Neuronal stem cell (in vitro differentiated cells): ENCODE data around the gene CTRB1.

Experiments
- DNase-seq: peaks from one replicate; pipeline ENCODE4 v3.0.0-alpha.2; 2013; ENCODE audit warnings: low spot score
- H2AFZ ChIP-seq: one replicate; pipeline ENCODE4 v1.6.1; 2013; ENCODE audit warnings: mild to moderate bottlenecking, low read length, inconsistent platforms
- H2AK5ac ChIP-seq: 2 replicates; pipeline ENCODE4 v1.6.1; 2013; ENCODE audit warnings: low read depth, mild to moderate bottlenecking, inconsistent platforms, low read length, moderate library complexity, mixed read lengths
- H2BK120ac ChIP-seq: 2 replicates; pipeline ENCODE4 v1.6.1; 2013; ENCODE audit warnings: low read depth, mild to moderate bottlenecking, inconsistent platforms, low read length, moderate library complexity, mixed read lengths
- H2BK12ac ChIP-seq: one replicate; pipeline ENCODE4 v1.6.1; 2013; ENCODE audit warnings: low read length, inconsistent platforms
- H2BK15ac ChIP-seq: 2 replicates; pipeline ENCODE4 v1.6.1; 2013; ENCODE audit warnings: mild to moderate bottlenecking, low read length, inconsistent platforms, mixed read lengths
- H2BK5ac ChIP-seq: one replicate; pipeline ENCODE4 v1.6.1; 2013; ENCODE audit warnings: inconsistent platforms, mild to moderate bottlenecking, low read length, moderate library complexity
- H3K14ac ChIP-seq: one replicate; pipeline ENCODE4 v1.6.1; 2013; ENCODE audit warnings: low read length, inconsistent platforms
- H3K18ac ChIP-seq: 2 replicates; pipeline ENCODE4 v1.6.1; 2013; ENCODE audit warnings: low read length, inconsistent platforms
- H3K23ac ChIP-seq: 2 replicates; pipeline ENCODE4 v1.6.1; 2013; ENCODE audit warnings: low read depth, mild to moderate bottlenecking, mixed read lengths, low read length, inconsistent platforms; ENCODE audit not compliant: poor library complexity
- H3K27ac ChIP-seq: replicated peaks from 3 replicates; pipeline ENCODE4 v1.5.1; 2013; ENCODE audit warnings: low read length, inconsistent platforms
- H3K27me3 ChIP-seq, 3 experiments: 2 replicates each; pipeline ENCODE4 v1.6.1; 2013; ENCODE audit warnings: low read length in 3 of 3, mild to moderate bottlenecking in 2 of 3, inconsistent platforms in 1 of 3, low read depth in 1 of 3, mixed read lengths in 1 of 3, moderate library complexity in 1 of 3; ENCODE audit not compliant: control insufficient read depth in 3 of 3, insufficient read depth in 3 of 3
- H3K36me3 ChIP-seq, 2 donors: replicated peaks in 1 of 2; 2 replicates each; pipeline ENCODE4 v1.6.1; 2013; ENCODE audit warnings: low read length in 2 of 2; ENCODE audit not compliant: control insufficient read depth in 2 of 2, insufficient read depth in 2 of 2
- H3K4ac ChIP-seq: 2 replicates; pipeline ENCODE4 v1.6.1; 2013; ENCODE audit warnings: inconsistent platforms, mild to moderate bottlenecking, low read length, moderate library complexity
- H3K4me1 ChIP-seq, 2 donors: 1 replicate in 1 of 2; 2 replicates in 1 of 2; pipeline ENCODE4 v1.6.1; 2013; ENCODE audit warnings: low read length in 2 of 2, low read depth in 1 of 2; ENCODE audit not compliant: control insufficient read depth in 2 of 2, insufficient read depth in 1 of 2
- H3K4me2 ChIP-seq: one replicate; pipeline ENCODE4 v1.6.1; 2013; ENCODE audit warnings: mild to moderate bottlenecking, low read length, inconsistent platforms; ENCODE audit not compliant: insufficient read depth, poor library complexity, severe bottlenecking
- H3K4me3 ChIP-seq, 2 donors: 2 replicates each; pipeline ENCODE4 v1.5.1; 2013; ENCODE audit warnings: low read length in 2 of 2, mild to moderate bottlenecking in 2 of 2, inconsistent platforms in 1 of 2, moderate library complexity in 1 of 2
- H3K79me1 ChIP-seq: one replicate; pipeline ENCODE4 v1.6.1; 2013; ENCODE audit warnings: low read depth, mild to moderate bottlenecking, inconsistent platforms, low read length, moderate library complexity
- H3K9ac ChIP-seq: one replicate; pipeline ENCODE4 v1.6.1; 2013; ENCODE audit warnings: mild to moderate bottlenecking, low read depth, low read length, inconsistent platforms; ENCODE audit not compliant: poor library complexity
- H3K9me3 ChIP-seq, 2 donors: replicated peaks in 1 of 2; 2 replicates each; pipeline versions ENCODE3 to v1.6.1; 2013; ENCODE audit warnings: low read length in 2 of 2, mild to moderate bottlenecking in 2 of 2, inconsistent platforms in 1 of 2, low read depth in 1 of 2, mixed read lengths in 1 of 2, moderate library complexity in 1 of 2; ENCODE audit not compliant: control insufficient read depth in 2 of 2, insufficient read depth in 1 of 2
- H4K8ac ChIP-seq: one replicate; pipeline ENCODE4 v1.6.1; 2013; ENCODE audit warnings: low read depth, mild to moderate bottlenecking, inconsistent platforms, low read length, moderate library complexity
- H4K91ac ChIP-seq: one replicate; pipeline ENCODE4 v1.6.1; 2013; ENCODE audit warnings: low read length, low read depth, mild to moderate bottlenecking, inconsistent platforms; ENCODE audit not compliant: poor library complexity
- WGBS, 2 donors: extraction: QIAGEN DNeasy Blood & Tissue Kit; methylation state at CpG; one replicate each; pipeline ENCODE4 v1.1.7; 2013; ENCODE audit warnings: missing lambda C conversion rate in 2 of 2, mixed read lengths in 1 of 2; ENCODE audit not compliant: insufficient read length in 2 of 2, insufficient replicate concordance in 1 of 2; ENCODE audit errors: extremely low coverage in 2 of 2; 5-methylcytosine and 5-hydroxymethylcytosine counted together

Gene CTRB1

GRCh38 chr16:75234856-75235696 is 16.3 kb downstream of the CTRB1 start:
- no peak overlapping the region for H3K4me2 ChIP-seq
- H2BK5ac ChIP-seq: peak overlapping the region; percentile 53
- H2BK12ac ChIP-seq: no peak overlapping the region
- no peak overlapping the region for H3K18ac ChIP-seq
- H3K79me1 ChIP-seq: peaks cover 42% of the 10 kb centered on the region
- no peak for DNase-seq
- no peak overlapping the region for H4K8ac ChIP-seq
- H4K91ac ChIP-seq: no peak overlapping the region
- H3K4ac ChIP-seq: no peak overlapping the region
- H2BK120ac ChIP-seq: no peak overlapping the region
- H2BK15ac ChIP-seq: peak overlapping the region; percentile 37
- H3K23ac ChIP-seq: no peak overlapping the region
- peaks cover 0 to 2% (median 0%) of the 10 kb centered on the region in 3 experiments for H3K27me3 ChIP-seq
- no peak overlapping the region for H2AK5ac ChIP-seq
- no CpG with 5 or more reads among the region's 48 CpGs for WGBS, 2 donors
- no peak overlapping the region for H2AFZ ChIP-seq
- H3K4me1 ChIP-seq: peaks cover 11 to 20% of the 10 kb centered on the region in 2 donors
- peak overlapping the region; percentile 60 for H3K9ac ChIP-seq
- peak overlapping the region; percentile 56 for H3K14ac ChIP-seq
- no peak overlapping the region for H3K4me3 ChIP-seq
- H3K36me3 ChIP-seq: peaks cover 46 to 94% of the 10 kb centered on the region in 2 donors
- H3K27ac ChIP-seq: no peak overlapping the region
- H3K9me3 ChIP-seq: no peaks in the 10 kb centered on the region

DNA sequence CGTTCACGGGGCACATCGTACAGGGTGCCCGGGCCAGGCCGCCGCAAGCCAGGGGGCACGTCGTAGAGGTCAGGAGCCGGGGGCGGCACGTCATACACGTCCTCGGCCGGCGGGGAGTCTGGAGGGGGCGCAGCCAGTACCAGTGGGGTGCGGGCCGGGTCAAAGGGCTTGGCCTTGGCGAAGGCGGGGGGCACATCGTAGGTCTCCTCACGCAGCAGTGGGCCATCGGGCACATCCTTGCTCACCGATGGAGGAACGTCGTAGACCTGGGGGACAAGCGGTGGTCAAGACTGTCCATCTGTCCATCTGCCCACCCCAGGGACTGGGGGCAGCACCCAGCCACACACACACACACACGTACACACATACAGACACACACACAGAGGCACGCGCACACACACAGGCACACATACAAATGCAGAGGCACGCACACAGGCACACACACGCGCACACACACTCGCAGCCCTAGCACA is 17.0 kb downstream of the CTRB1 start:
- Histone ChIP-seq H3K9ac (no peak overlapping the region), H2BK12ac (no peak overlapping the region), H3K79me1 (peaks cover 43% of the 10 kb centered on the region), H3K4me3 (no peak overlapping the region), H3K27ac (no peak overlapping the region), H2AK5ac (no peak overlapping the region), H4K91ac (no peak overlapping the region), H3K4me1 (peaks cover 11 to 20% of the 10 kb centered on the region in 2 donors), H3K27me3 (peaks cover 0 to 2% (median 0%) of the 10 kb centered on the region in 3 experiments), H2BK120ac (no peak overlapping the region), H3K4ac (no peak overlapping the region), H3K23ac (peak overlapping the region; percentile 25), H2AFZ (no peak overlapping the region), H3K18ac (no peak overlapping the region), H3K14ac (no peak overlapping the region), H3K4me2 (no peak overlapping the region), H2BK5ac (no peak overlapping the region), H4K8ac (no peak overlapping the region), H3K9me3 (no peaks in the 10 kb centered on the region), H2BK15ac (no peak overlapping the region), H3K36me3 (peaks cover 42 to 94% of the 10 kb centered on the region in 2 donors)
- DNase-seq: no peak
- WGBS, 2 donors: no CpG with 5 or more reads among the region's 34 CpGs

DNA sequence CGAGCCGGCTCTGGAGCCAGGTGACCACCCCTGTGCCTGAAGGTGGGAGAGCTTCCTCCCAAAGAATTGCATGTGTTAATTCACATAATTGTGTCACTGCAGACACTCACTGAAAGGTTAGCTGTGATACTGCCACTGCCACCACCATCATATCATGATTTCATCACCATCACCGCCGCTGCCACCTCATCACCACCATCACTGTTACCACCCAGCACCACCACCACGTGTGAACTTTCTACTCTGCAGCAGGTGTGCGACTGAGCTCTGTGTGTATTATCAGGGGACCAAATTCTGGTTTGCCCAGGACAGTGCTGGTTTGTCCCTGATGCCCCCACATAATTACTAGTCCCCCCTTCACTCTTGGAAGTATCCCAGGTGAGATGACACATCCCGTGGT is 17.4 kb downstream of the CTRB1 start:
- H2BK5ac ChIP-seq: no peak overlapping the region
- H3K36me3 ChIP-seq: peaks cover 46 to 94% of the 10 kb centered on the region in 2 donors
- no peak overlapping the region for H2BK120ac ChIP-seq
- H3K18ac ChIP-seq: no peak overlapping the region
- no peak overlapping the region for H3K27ac ChIP-seq
- no peak overlapping the region for H3K4me2 ChIP-seq
- peaks cover 11 to 21% of the 10 kb centered on the region in 2 donors for H3K4me1 ChIP-seq
- H4K8ac ChIP-seq: no peak overlapping the region
- H3K4ac ChIP-seq: no peak overlapping the region
- no peak overlapping the region for H4K91ac ChIP-seq
- no CpG with 5 or more reads among the region's 7 CpGs for WGBS, 2 donors
- DNase-seq: no peak
- no peak overlapping the region for H3K9ac ChIP-seq
- no peak overlapping the region for H2BK15ac ChIP-seq
- H2AFZ ChIP-seq: no peak overlapping the region
- H3K79me1 ChIP-seq: peaks cover 46% of the 10 kb centered on the region
- no peaks in the 10 kb centered on the region for H3K9me3 ChIP-seq
- no peak overlapping the region for H2BK12ac ChIP-seq
- peak overlapping the region; percentile 25 for H3K23ac ChIP-seq
- H2AK5ac ChIP-seq: no peak overlapping the region
- no peak overlapping the region for H3K4me3 ChIP-seq
- H3K14ac ChIP-seq: no peak overlapping the region
- H3K27me3 ChIP-seq: peaks cover 0 to 2% (median 0%) of the 10 kb centered on the region in 3 experiments

GRCh38 chr16:75236736-75237397 is 18.1 kb downstream of the CTRB1 start:
- no peak overlapping the region for H3K18ac ChIP-seq
- no peaks in the 10 kb centered on the region for H3K9me3 ChIP-seq
- peak overlapping the region; percentile 10 for H3K27ac ChIP-seq
- DNase-seq: no peak
- no peak overlapping the region for H3K4me3 ChIP-seq
- no peak overlapping the region for H3K9ac ChIP-seq
- WGBS, 2 donors: no CpG with 5 or more reads among the region's 28 CpGs
- no peak overlapping the region for H2AK5ac ChIP-seq
- H2BK5ac ChIP-seq: peak overlapping the region; percentile 82
- no peak overlapping the region for H4K8ac ChIP-seq
- peaks cover 0 to 2% (median 0%) of the 10 kb centered on the region in 3 experiments for H3K27me3 ChIP-seq
- H2BK120ac ChIP-seq: no peak overlapping the region
- H3K4me1 ChIP-seq: peaks cover 11 to 21% of the 10 kb centered on the region in 2 donors
- H2AFZ ChIP-seq: no peak overlapping the region
- H2BK12ac ChIP-seq: no peak overlapping the region
- H3K79me1 ChIP-seq: peaks cover 51% of the 10 kb centered on the region
- H3K14ac ChIP-seq: no peak overlapping the region
- H3K4me2 ChIP-seq: no peak overlapping the region
- H3K4ac ChIP-seq: no peak overlapping the region
- no peak overlapping the region for H2BK15ac ChIP-seq
- H3K36me3 ChIP-seq: peaks cover 51 to 95% of the 10 kb centered on the region in 2 donors
- H3K23ac ChIP-seq: peak overlapping the region; percentile 55
- no peak overlapping the region for H4K91ac ChIP-seq
